ENCODE measurements around the gene MRPS23. TPM values are rescaled to one million over a fixed set of nuclear protein-coding genes. Genes with fewer than 3 reads are reported as not detected.

Gene MRPS23
- total RNA-seq, 6 experiments from 2014 or later: 13.0 to 23.0 (median 15.2) TPM

GRCh38 chr17:57889892-57890856 lies 40.3 kb upstream of the MRPS23 start:
- ATAC-seq: peak in 1 of 4 donors; percentile 10
- Histone ChIP-seq H3K27me3 (no peaks in the 10 kb centered on the region), H3K4me1 (peaks cover 0 to 27% (median 0%) of the 10 kb centered on the region in 4 donors), H3K4me3 (no peak overlapping the region), H3K36me3 (no peaks in the 10 kb centered on the region), H3K27ac (no peak overlapping the region), H3K9me3 (no peaks in the 10 kb centered on the region)
- TF ChIP-seq, protein P1, sequence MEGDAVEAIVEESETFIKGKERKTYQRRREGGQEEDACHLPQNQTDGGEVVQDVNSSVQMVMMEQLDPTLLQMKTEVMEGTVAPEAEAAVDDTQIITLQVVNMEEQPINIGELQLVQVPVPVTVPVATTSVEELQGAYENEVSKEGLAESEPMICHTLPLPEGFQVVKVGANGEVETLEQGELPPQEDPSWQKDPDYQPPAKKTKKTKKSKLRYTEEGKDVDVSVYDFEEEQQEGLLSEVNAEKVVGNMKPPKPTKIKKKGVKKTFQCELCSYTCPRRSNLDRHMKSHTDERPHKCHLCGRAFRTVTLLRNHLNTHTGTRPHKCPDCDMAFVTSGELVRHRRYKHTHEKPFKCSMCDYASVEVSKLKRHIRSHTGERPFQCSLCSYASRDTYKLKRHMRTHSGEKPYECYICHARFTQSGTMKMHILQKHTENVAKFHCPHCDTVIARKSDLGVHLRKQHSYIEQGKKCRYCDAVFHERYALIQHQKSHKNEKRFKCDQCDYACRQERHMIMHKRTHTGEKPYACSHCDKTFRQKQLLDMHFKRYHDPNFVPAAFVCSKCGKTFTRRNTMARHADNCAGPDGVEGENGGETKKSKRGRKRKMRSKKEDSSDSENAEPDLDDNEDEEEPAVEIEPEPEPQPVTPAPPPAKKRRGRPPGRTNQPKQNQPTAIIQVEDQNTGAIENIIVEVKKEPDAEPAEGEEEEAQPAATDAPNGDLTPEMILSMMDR (IDR thresholded peaks at IDR 0.05): no peak
- TF ChIP-seq POLR2A (IDR thresholded peaks at IDR 0.05): no peak
- 93% methylated on average over 4 of the region's 11 CpGs for WGBS (ENCODE audit: insufficient coverage, low coverage, low lambda C conversion rate, missing lambda C conversion rate)
- DNase-seq: peak in 2 of 3 donors; percentile 65 to 73
- intact Hi-C loops (cut with DNase I): loop anchor here (5.0 to 10.0 kb wide), 2 partner anchors 95 to 97 kb away; partner anchors contain the start of gene VEZF1 (in 2 of the 2)

DNA sequence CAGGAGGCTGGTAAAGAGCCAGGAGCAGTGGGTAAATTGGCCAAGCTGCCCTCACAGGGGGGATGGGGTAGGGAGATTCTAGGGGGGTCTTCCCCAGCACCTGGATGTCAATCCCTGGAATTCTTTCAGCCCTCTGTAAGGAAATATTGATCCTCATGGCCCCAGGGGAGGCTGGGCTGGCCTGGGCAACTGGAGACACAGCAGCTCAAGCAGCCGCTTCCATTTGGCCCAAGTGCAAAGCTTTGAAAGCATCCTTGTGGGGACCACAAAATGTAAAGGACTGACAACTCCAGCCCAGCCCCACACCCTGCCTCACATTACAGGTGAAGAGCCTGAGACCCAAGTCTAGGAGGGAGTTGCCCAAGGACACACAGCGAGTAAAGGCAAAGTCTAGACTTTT lies 39.4 kb upstream of the MRPS23 start:
- no peak overlapping the region for H3K27ac ChIP-seq
- no peaks in the 10 kb centered on the region for H3K27me3 ChIP-seq
- WGBS (ENCODE audit: insufficient coverage, low coverage, low lambda C conversion rate, missing lambda C conversion rate): 100% methylated on average over 1 of the region's 2 CpGs
- no peak for DNase-seq
- H3K9me3 ChIP-seq: no peaks in the 10 kb centered on the region
- H3K4me3 ChIP-seq: no peak overlapping the region
- H3K4me1 ChIP-seq: peaks cover 0 to 27% (median 0%) of the 10 kb centered on the region in 4 donors
- no peaks in the 10 kb centered on the region for H3K36me3 ChIP-seq
- intact Hi-C loops (cut with DNase I): no loop called here
- TF ChIP-seq, protein P1 (IDR thresholded peaks at IDR 0.05): no peak
- TF ChIP-seq POLR2A (IDR thresholded peaks at IDR 0.05): no peak
- no peak for ATAC-seq

GRCh38 chr17:57888311-57889216 lies 38.7 kb upstream of the MRPS23 start:
- ATAC-seq: no peak
- 77% methylated on average over 7 of the region's 12 CpGs for WGBS (ENCODE audit: insufficient coverage, low coverage, low lambda C conversion rate, missing lambda C conversion rate)
- intact Hi-C loops (cut with DNase I): no loop called here
- no peak for DNase-seq
- Histone ChIP-seq H3K4me3 (no peak overlapping the region), H3K36me3 (no peaks in the 10 kb centered on the region), H3K4me1 (peaks cover 0 to 22% (median 0%) of the 10 kb centered on the region in 4 donors), H3K27ac (no peak overlapping the region), H3K27me3 (no peaks in the 10 kb centered on the region), H3K9me3 (no peaks in the 10 kb centered on the region)
- TF ChIP-seq POLR2A (IDR thresholded peaks at IDR 0.05): no peak
- TF ChIP-seq, protein P1 (IDR thresholded peaks at IDR 0.05): no peak

DNA sequence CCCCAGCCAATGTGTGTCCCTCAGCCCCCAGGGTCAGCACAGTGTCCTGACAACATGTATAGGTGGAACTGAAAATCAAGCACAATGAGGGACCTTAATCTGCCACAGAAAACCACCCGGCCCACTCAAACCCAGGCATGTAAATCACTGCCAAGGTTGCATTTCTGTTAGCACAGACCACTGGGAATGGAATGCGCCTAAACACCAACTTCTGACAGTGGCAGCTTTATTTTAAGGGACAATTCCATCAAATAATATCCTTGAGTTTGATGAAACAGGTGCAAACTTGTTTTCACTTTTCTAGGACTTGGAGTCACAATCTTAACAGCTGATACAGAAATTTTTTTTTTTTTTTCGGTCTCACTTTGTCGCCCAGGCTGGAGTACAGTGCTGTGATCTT lies 37.3 kb upstream of the MRPS23 start:
- peak in 1 of 3 donors; percentile 10 for DNase-seq
- ATAC-seq: no peak
- WGBS (ENCODE audit: insufficient coverage, low coverage, low lambda C conversion rate, missing lambda C conversion rate): 90% methylated on average over 3 of the region's 4 CpGs
- Histone ChIP-seq H3K27me3 (no peaks in the 10 kb centered on the region), H3K36me3 (no peaks in the 10 kb centered on the region), H3K4me3 (no peak overlapping the region), H3K27ac (no peak overlapping the region), H3K4me1 (peaks cover 0 to 9% (median 0%) of the 10 kb centered on the region in 4 donors), H3K9me3 (no peaks in the 10 kb centered on the region)
- TF ChIP-seq, protein P1 (IDR thresholded peaks at IDR 0.05): no peak
- no peak for TF ChIP-seq POLR2A (IDR thresholded peaks at IDR 0.05)
- intact Hi-C loops (cut with DNase I): no loop called here

Measured in right lobe of liver (tissue), 6 donors.